ENCODE data around the gene GIT2.

Gene GIT2

GRCh38 chr12:109995686-109996482 is at the start of gene GIT2:
Gene GIT2 (minus strand): TSS chr12:109996368. CDS start chr12:109996224, 144 bp downstream.
- DNase-seq: peak; percentile 97

GRCh38 chr12:110042264-110042663 is 46.1 kb upstream of the GIT2 start:
- no peak for DNase-seq

DNA sequence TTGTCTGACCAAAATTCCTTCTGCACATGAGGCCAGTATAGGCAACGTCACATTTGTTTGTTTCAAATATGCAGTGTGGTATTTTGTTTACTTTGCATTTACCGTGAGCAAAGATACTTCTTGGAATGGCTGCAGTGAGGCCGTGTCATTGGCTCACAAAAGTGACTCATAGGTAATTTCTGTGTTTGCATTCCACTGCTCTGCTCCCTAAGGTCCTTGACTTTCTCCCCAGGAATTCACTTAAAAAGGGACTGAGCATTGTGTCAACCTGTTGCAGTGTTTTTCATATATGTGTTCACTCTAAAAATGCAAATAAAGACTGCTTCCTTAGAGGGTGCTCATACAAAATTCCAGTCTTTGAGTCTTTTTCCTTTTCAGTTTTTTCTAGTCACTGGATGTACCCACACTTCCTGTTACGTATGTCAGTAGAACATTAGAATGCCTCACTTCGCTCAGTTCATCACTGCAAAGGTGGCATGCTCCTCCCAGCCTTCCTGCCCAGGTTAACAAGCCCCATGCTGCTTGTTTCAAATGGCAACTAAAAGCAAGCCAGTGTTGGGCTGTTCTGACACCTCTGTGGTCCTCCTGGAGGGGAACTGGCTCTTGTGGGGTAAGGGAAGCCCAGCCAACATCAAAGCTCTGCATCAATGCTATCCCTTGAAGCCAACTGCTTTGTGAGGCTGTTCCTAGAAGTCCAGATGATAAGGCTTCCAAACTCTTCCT is 43.1 kb upstream of the GIT2 start:
- peak; percentile 35 for DNase-seq

DNA sequence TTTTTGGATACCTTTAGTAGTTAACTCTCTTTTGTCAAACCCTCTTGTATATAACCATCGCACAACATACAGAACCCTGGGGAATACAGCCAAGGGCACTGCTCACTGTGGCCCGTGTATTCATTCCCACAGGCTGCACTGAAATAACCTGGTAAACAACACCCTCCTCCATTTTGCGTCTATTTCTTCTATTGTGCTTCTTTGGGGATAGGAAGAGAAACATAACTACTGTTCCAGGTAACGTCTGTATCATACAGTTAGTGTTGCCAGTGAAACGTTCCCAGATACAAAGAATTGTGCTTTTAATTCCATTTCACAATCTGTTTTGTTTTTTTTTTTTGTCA is 42.5 kb upstream of the GIT2 start:
- DNase-seq: no peak

- DNase-seq: no peak
Observed at GRCh38 chr12:110037315-110037714, 41.1 kb upstream of the GIT2 start.

DNA sequence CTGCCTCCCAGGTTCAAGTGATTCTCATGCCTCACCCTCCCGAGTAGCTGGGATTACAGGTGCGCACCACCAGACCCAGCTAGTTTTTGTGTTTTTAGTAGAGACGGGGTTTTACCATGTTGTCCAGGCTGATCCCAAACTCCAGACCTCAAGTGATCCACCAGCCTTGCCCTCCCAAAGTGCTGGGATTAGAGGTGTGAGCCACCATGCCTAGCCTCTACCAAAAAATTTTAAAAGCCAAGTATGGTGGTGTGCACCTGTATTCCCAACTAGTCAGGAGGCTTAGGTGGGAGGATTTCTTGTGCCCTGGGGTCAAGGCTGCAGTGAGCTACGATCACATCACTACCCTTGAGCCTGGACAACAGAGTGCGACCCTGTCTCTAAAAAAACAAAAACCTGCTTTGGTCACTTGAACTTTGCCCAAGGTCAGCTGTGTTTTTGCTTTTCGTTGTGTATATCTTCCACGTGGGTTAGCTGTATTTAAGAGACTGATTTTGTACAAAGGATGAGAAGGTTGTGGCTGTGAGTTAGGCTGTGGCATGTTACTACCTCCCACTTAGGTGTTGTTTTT is 39.5 kb upstream of the GIT2 start:
- no peak for DNase-seq

DNA sequence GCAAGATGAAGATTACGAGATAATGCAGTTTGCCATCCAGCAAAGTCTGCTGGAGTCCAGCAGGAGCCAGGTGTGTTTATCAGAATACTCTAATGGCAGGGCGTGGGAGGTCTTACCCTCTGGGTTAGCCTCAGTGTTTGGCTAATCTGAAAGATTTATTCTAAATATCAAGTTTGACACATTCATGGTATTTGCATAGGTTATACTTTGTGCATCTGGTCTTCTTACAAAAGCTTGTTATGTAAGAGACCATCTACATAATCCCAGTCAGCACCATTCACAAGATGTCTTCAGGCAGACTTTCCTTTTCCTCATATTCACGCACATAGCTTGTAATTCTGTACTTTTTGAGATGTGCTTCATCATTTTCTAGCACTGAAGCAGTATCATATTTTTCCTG is 37.7 kb upstream of the GIT2 start:
- DNase-seq: no peak

GRCh38 chr12:110029290-110029815 is 33.2 kb upstream of the GIT2 start:
- no peak for DNase-seq

DNA sequence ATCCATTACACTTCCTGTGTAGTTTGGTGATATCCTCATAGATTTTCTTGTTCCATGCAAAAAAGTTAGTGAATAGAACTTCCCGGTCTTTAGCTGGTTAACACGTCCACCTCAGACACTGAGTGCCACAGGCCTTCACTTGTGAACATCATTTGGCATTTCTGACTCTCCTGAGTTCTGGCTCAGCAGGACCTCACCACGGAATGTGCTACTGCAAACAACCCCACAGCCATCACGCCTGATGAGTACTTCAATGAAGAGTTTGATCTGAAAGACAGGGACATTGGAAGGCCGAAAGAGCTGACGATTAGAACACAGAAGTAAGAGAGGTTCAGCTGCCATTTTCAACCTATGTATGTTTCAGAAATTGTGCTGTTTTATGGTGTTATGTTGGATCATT is 32.2 kb upstream of the GIT2 start:
- DNase-seq: no peak

DNA sequence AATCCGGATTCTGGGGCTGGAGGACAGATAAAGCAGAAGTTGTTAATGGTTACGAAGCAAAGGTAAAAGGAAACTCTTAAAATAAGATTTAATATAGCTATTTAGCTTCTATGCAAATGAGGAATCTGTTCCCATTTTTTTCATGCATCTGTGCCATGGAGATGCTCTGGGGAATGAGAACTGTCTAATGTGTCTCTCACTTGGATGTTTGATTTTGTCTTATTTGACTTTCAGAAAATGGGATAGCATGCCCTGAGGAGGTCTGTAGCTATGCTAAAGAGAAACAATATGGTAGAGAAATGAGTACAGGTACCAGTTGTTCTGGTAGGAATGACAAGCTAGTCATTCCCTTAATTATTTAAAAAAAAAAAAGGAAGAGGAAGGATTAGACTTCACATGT is 27.9 kb upstream of the GIT2 start:
- no peak for DNase-seq

DNA sequence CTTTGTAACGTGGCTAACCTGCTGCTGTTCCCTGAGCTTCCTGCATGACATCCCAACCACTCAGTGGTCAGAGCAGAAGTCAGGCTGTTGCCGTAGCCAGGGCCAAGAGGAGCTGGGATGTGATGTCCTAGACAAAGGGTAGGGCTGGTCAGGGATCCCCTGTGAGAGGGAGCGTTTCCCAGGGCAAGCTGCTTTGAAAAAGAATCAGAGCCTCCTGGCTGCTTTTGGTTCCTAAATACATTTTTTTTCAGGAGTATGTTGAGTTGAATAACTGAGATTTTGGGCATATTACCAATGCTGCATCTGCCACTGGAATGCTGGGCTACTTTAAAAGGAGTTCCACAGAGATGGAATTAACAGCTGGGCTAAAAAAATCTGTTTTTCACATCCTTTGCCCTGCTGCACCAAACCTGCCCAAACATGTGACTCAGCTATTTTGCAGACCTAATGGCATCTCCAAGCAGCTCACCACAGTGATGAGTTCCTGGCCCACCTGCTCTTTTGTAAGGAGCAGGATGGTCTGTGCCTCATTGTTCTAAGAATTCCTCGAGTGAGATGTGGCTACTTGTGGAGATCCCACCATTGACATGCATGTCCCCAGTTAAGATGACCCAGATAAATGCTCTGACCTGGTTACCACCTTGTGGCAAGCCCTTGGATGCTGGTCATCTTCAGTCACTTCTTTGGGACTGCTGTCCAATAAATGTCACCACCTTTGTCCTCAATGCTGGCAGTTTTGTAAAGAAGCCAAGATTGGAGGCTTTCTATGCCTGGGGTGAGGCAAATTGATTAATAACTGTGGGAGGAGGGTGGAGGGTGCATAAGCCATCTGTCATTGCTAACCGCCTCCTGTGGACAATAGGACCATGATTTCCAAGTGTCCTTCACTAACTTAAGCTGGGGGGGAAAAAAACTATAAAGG is 27.2 kb upstream of the GIT2 start:
- no peak for DNase-seq

GRCh38 chr12:110020956-110021355 is 24.8 kb upstream of the GIT2 start:
- no peak for DNase-seq

DNA sequence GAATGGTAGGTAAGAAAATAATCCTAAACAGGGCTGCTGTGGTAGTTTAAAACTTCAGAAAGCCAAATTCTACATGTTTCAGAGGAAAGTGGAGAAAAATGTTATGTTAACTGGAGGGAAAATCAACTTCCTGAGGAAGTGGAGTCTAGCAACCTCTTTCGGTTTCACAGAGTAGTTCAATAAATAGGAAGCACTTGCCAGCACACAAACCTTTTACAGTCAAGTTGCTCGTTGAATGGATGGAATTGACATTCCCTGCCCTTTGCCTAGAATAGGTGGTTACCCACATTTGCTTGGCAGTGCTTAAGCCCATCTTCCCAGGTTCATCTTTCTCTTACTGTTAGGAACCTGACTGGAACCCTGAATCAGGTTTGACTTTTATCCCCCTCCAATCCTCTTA is 19.0 kb upstream of the GIT2 start:
- no peak for DNase-seq

GRCh38 chr12:110012659-110013058 is 16.5 kb upstream of the GIT2 start:
- no peak for DNase-seq

GRCh38 chr12:110012137-110012536 is 16.0 kb upstream of the GIT2 start:
- DNase-seq: no peak

DNA sequence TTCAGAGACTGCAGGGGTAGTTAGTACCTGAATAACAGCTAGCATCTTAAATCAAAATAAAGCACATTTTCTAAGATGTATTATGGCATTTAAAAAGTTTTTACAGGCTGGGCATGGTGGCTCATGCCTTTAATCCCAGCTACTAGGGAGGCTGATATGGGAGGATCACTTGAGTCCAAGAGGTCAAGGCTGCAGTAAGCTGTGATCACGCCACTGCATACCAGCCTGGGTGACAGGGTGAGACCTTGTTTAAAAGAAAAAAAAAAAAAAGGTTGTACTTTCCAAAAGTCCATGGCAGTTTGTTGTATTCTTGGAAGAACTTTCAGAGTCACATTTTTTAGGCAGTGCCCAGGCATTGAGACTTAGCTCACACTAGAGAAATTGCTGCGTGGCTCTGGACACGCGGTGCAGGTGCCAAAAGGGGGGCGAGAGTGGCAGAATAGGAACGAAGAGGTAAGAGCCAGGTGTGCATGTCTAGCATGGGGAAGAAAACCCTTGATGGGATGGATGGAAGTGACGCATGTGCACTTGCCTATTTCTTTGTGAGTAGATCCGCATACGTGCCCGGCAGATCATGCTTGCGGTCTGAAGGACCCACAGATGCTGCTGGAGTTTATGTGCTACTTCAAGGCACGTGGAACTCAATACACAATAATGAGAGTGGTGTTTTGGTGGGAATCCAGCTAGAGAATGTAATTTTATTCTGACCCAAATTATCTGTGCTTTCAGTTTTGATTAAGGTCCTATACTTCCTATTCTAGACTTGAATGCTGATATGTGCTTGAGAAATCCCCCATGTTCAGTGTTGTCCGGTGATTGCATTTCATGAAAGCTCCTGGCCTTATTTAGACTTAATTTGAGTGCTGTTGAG is 14.9 kb upstream of the GIT2 start:
- no peak for DNase-seq

DNA sequence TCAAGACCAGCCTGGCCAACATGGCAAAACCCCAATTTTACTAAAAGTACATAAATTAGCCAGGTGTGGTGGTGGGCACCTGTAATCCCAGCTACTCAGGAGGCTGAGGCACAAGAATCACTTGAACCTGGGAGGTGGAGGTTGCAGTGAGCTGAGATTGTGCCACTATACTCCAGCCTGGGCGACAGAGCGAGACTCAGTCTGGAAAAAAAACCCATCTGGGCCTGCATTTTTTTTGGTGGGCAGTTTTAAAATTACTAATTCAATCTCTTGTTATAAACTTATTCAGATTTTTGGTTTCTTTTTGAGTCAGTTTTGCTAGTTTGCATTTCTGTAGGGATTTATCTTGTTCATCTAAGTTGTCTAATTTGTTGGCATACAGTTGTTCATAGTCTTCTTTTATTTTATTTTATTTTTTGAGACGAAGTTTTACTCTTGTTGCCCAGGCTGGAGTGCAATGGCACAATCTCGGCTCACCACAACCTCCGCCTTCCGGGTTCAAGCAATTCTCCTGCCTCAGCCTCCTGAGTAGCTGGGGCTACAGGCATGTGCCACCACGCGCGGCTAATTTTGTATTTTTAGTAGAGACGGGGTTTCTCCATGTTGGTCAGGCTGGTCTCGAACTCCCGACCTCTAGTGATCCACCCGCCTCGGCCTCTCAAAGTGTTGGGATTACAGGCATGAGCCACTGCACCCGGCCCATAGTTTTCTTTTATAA is 12.7 kb upstream of the GIT2 start:
- peak; percentile 45 for DNase-seq

- no peak for DNase-seq
Observed at GRCh38 chr12:110007881-110008280, 11.7 kb upstream of the GIT2 start.

- DNase-seq: no peak
Observed at GRCh38 chr12:110006115-110006514, 9.9 kb upstream of the GIT2 start.

DNA sequence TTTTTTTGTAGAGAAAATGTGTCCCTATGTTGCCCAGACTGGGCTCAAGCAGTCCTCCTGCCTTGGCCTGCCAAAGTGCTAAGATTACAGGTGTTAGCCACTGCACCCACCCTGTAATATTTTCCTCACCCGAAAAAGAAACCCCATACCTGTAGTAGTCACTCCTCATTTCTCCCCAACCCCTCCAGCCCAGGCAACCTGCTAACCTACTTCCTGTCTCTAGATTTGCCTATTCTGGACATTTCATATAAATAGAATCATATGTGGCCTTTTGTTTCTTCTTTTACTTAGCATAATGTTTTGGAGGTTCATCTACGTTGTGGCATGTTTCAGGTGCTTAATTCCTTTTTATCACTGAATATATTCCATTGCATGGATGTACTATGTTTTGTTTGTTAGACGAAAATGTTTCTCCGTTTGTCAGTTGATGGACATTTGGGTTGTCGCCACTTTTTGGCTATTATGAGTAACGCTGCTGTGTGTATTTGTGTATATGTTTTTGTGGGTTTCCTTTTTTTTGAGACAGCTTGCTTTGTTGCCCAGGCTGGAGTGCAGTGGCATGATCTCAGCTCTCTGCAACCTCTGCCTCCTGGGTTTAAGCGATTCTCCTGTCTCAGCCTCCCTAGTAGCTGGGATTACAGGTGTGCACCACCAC is 9.3 kb upstream of the GIT2 start:
- DNase-seq: peak; percentile 28

DNA sequence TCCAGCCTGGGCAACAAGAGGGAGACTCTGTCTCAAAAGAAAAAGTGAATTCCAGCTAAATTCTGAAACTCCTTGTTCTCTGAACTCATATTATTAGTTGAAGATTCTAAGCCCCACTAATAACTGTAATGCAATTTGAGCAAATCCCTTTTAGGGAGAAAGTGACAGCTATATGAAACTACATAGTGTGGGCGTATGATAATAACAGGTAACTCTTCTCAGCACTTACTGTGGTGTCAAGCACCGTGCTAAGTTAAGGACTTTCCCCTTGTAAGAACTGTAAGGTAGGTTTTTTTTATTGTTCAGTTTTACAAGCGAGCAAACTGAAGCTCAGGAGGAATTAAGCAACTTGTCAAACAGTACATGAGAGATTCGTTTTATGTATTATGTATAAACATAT is 8.4 kb upstream of the GIT2 start:
- DNase-seq: no peak
